ENCODE results near the gene SPAAR.
"Not testable (repeated sequence)": the region's sequence is repeated elsewhere in the genome, so short reads cannot be mapped to it uniquely, and the experiment has no call there.

SPAAR gene

GRCh38 chr9:35909687-35910612 is 660 bp downstream of the SPAAR start:
- Mint-ChIP-seq H3K9me3 (no peaks in the 10 kb centered on the region), H3K4me1 (ENCODE audit: low read depth) (peaks cover 38% of the 10 kb centered on the region), H3K4me3 (no peak overlapping the region), H3K27ac (no peak overlapping the region), H3K36me3 (ENCODE audit: low read depth) (no peaks in the 10 kb centered on the region), H3K27me3 (no peaks in the 10 kb centered on the region)

- Mint-ChIP-seq H3K4me1 (ENCODE audit: low read depth) (peaks cover 38% of the 10 kb centered on the region), H3K4me3 (no peak overlapping the region)
Measured at GRCh38 chr9:35910613-35911359, 1.5 kb downstream of the SPAAR start.

GRCh38 chr9:35911690-35912089 is 2.4 kb downstream of the SPAAR start:
- no peak overlapping the region for H3K4me3 Mint-ChIP-seq
- no peaks in the 10 kb centered on the region for H3K36me3 Mint-ChIP-seq (ENCODE audit: low read depth)
- H3K27me3 Mint-ChIP-seq = no peaks in the 10 kb centered on the region
- H3K9me3 Mint-ChIP-seq = no peaks in the 10 kb centered on the region
- H3K4me1 Mint-ChIP-seq (ENCODE audit: low read depth) = peaks cover 38% of the 10 kb centered on the region
- no peak overlapping the region for H3K27ac Mint-ChIP-seq

More at GRCh38 chr9:35910613-35911359, 1.5 kb downstream of the SPAAR start:
- Mint-ChIP-seq H3K36me3 (ENCODE audit: low read depth) (no peaks in the 10 kb centered on the region), H3K9me3 (no peaks in the 10 kb centered on the region), H3K27me3 (no peaks in the 10 kb centered on the region), H3K27ac (peak overlapping the region; percentile 77)

DNA sequence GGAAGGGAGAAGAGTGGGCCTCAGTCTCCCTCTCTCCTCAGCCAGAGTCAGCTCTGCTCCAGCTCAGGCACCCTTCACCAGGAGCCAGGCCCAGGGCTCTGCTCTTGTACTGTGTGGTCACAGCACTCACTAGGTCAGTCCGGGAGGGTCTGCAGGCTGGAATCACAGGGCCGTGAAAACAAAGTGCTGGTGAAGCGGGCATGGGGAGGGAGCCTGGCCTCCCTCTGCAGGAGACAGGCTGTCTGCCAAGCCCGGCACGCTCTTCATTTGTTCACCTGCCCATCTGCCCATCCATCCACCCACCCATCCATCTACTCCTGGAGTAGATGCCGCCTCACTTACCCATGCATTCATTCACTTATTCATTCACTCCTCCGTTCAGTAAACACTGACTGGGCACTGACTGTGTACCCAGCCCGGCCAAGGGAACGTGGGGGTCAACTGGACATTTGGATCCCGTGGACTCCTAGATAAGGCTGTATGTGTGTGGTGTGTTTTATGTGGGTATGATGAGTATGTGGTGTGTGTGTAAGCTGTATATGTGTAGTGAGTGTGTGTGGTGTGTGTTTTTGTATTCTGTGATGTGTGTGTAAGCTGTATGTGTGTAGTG is 3.6 kb downstream of the SPAAR start:
- H3K4me1 Mint-ChIP-seq (ENCODE audit: low read depth) = peaks cover 34% of the 10 kb centered on the region
- no peaks in the 10 kb centered on the region for H3K9me3 Mint-ChIP-seq
- H3K27me3 Mint-ChIP-seq = no peaks in the 10 kb centered on the region
- no peak overlapping the region for H3K4me3 Mint-ChIP-seq
- no peak overlapping the region for H3K27ac Mint-ChIP-seq
- H3K36me3 Mint-ChIP-seq (ENCODE audit: low read depth) = no peaks in the 10 kb centered on the region

DNA sequence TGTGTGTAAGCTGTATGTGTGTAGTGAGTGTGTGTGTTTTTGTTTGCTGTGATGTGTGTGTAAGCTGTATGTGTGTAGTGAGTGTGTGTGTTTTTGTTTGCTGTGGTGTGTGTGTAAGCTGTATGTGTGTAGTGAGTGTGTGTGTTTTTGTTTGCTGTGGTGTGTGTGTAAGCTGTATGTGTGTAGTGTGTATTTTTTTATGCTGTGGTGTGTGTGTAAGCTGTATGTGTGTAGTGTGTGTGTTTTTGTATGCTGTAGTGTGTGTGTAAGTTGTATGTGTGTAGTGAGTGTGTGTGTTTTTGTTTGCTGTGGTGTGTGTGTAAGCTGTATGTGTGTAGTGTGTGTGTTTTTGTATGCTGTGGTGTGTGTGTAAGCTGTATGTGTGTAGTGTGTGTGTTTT is 4.1 kb downstream of the SPAAR start:
- peaks cover 30% of the 10 kb centered on the region for H3K4me1 Mint-ChIP-seq (ENCODE audit: low read depth)
- H3K27ac Mint-ChIP-seq; H3K36me3 Mint-ChIP-seq (ENCODE audit: low read depth); H3K9me3 Mint-ChIP-seq; H3K27me3 Mint-ChIP-seq; H3K4me3 Mint-ChIP-seq: not testable (repeated sequence)

- Mint-ChIP-seq H3K27me3 (no peaks in the 10 kb centered on the region), H3K9me3 (no peaks in the 10 kb centered on the region), H3K4me1 (ENCODE audit: low read depth) (peaks cover 26% of the 10 kb centered on the region), H3K4me3 (no peak overlapping the region), H3K27ac (no peak overlapping the region), H3K36me3 (ENCODE audit: low read depth) (no peaks in the 10 kb centered on the region)
Measured at GRCh38 chr9:35914301-35914807, 5.1 kb downstream of the SPAAR start.

DNA sequence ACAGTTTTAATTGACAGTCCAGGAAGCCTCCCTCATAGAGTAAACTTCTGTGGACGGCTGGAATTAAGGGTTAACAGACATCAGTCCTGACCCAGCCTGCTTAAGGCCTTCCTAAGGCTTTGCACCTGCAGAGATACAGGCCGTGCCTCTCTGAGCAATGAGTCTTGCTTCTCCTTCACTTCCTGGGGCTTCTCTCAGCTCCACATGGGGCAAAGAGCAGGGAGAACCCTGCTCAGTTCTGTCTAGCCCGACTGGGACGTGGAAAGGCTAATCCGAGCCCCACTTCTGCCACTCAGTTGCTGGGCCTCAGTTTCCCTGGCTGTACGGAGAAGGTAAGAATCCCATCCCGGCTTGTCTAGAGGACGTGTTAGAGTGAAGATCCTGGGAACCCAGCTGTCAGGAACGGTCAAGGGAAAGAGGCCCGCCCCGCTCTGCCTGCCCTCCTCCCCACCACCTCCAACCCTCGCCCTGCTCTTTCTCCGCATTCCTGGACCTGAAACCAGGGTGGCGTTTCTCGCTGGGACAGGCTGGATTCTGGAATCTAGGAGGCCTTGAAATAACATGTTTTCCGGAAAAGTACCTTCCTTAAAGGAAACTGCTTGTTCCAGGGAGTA is 6.5 kb downstream of the SPAAR start:
- H3K4me1 Mint-ChIP-seq (ENCODE audit: low read depth) = peaks cover 24% of the 10 kb centered on the region
- no peaks in the 10 kb centered on the region for H3K27me3 Mint-ChIP-seq
- no peak overlapping the region for H3K4me3 Mint-ChIP-seq
- H3K27ac Mint-ChIP-seq = no peak overlapping the region
- no peaks in the 10 kb centered on the region for H3K36me3 Mint-ChIP-seq (ENCODE audit: low read depth)
- no peaks in the 10 kb centered on the region for H3K9me3 Mint-ChIP-seq

- Mint-ChIP-seq H3K4me3 (no peak overlapping the region), H3K27me3 (no peaks in the 10 kb centered on the region), H3K27ac (no peak overlapping the region), H3K36me3 (ENCODE audit: low read depth) (no peaks in the 10 kb centered on the region), H3K9me3 (no peaks in the 10 kb centered on the region), H3K4me1 (ENCODE audit: low read depth) (peaks cover 13% of the 10 kb centered on the region)
Measured at GRCh38 chr9:35917261-35917660, 8.0 kb downstream of the SPAAR start.

GRCh38 chr9:35918780-35919179 is 9.5 kb downstream of the SPAAR start:
- no peak overlapping the region for H3K4me3 Mint-ChIP-seq
- H3K36me3 Mint-ChIP-seq (ENCODE audit: low read depth) = no peaks in the 10 kb centered on the region
- no peaks in the 10 kb centered on the region for H3K9me3 Mint-ChIP-seq
- H3K27me3 Mint-ChIP-seq = no peaks in the 10 kb centered on the region
- no peak overlapping the region for H3K27ac Mint-ChIP-seq
- peaks cover 19% of the 10 kb centered on the region for H3K4me1 Mint-ChIP-seq (ENCODE audit: low read depth)

DNA sequence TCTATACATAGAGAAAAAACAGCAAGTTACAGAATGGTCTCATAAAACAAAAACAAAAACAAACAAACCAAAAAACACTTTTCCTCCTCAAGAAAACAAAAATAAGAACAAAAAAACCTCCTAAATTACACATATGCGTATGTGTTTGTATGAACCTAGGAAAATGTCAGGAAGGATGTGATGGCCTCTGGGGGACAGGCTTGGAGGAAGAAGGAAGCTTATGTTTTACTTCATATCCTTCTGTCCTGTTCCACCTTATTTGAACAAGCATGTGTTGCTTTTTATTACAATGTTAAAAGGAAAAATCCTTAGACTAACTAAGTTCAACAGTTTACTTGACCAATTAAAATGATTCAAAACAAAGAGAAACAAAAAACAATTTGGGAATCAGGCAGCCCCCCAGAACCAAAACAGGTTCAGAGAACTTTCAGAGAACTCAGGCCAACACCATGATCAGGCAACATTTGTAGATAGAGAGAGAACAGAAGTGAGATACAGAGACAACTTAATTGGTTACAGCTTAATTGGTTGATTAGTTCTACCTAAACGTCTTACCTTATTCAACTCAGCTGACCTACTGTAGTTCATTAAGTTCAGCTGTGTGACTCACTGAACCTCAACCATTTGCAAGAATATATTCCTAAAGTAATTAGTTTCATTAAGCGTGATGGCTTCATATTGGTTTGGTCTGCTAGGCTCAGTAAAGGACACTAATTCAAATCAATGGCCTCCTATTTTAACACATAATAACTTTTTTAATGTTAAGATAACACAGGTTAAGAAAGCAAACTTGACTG is 10.1 kb downstream of the SPAAR start:
- H3K4me3 Mint-ChIP-seq = no peak overlapping the region
- no peak overlapping the region for H3K27ac Mint-ChIP-seq
- no peaks in the 10 kb centered on the region for H3K36me3 Mint-ChIP-seq (ENCODE audit: low read depth)
- H3K4me1 Mint-ChIP-seq (ENCODE audit: low read depth) = peaks cover 25% of the 10 kb centered on the region
- H3K27me3 Mint-ChIP-seq = no peaks in the 10 kb centered on the region
- H3K9me3 Mint-ChIP-seq = no peaks in the 10 kb centered on the region

DNA sequence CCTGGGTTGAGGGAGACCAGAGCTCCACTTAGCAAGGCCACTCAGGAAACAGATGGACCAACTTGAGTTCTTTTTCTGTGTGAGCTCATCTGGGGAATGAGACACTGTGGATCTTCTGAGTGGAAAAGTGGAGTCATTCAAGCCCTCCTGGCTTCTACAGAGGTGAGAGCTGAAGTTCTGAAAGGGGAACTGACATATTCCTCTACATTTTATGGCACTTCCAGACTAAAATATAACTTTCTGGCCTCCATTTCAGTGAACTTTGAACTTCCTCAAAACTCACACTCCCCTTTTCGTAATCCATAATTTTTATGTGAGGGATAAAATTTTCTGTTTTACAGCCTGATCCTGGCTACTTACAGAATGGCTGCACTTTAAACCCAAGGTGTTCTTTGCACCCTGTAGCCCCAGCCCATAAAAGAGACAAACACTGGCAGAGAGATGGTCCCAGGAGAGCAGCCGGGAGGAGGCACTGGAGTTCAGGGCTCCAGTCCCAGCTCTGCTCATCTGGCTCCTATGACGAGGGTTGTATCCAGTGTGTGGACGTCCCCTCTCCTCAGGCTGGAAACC is 10.8 kb downstream of the SPAAR start:
- Mint-ChIP-seq H3K9me3 (no peaks in the 10 kb centered on the region), H3K4me3 (no peak overlapping the region), H3K27ac (no peak overlapping the region), H3K27me3 (no peaks in the 10 kb centered on the region), H3K36me3 (ENCODE audit: low read depth) (no peaks in the 10 kb centered on the region), H3K4me1 (ENCODE audit: low read depth) (peaks cover 29% of the 10 kb centered on the region)

DNA sequence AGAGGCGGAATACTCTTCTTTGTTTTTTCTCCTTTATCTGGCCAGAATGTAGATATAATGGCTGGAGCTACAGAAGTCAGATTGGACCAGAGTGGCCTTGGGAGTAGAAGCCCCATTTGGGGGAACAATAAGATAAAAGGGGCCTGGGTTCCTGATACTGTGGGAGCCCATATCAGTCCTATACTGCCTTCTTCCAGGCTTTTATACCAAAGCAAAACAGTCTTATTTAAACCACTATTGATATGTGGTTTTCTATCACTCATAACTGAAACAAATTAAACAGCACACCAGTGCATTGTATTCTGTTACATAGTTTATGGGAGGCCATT is 14.3 kb downstream of the SPAAR start:
- peak overlapping the region; percentile 47 for H3K27ac Mint-ChIP-seq
- no peaks in the 10 kb centered on the region for H3K27me3 Mint-ChIP-seq
- H3K4me1 Mint-ChIP-seq (ENCODE audit: low read depth) = peaks cover 29% of the 10 kb centered on the region
- H3K4me3 Mint-ChIP-seq = no peak overlapping the region
- H3K36me3 Mint-ChIP-seq (ENCODE audit: low read depth) = no peaks in the 10 kb centered on the region
- no peaks in the 10 kb centered on the region for H3K9me3 Mint-ChIP-seq

- Mint-ChIP-seq H3K27me3 (no peaks in the 10 kb centered on the region), H3K4me3 (no peak overlapping the region), H3K36me3 (ENCODE audit: low read depth) (no peaks in the 10 kb centered on the region), H3K27ac (peak overlapping the region; percentile 47), H3K9me3 (no peaks in the 10 kb centered on the region), H3K4me1 (ENCODE audit: low read depth) (peaks cover 26% of the 10 kb centered on the region)
Measured at GRCh38 chr9:35923927-35924763, 14.9 kb downstream of the SPAAR start.

Measured in stimulated activated naive CD8-positive, alpha-beta T cell treated with anti-CD3 and anti-CD28 coated beads, Interleukin-15, Interleukin-2, amounts not matched to agents 100 ng/mL and 50 ng/mL, for 24 hours (primary cell).